Chondrocyte (in vitro differentiated cells): ENCODE measurements around the gene KCNAB1. TPM values are rescaled to one million over a fixed set of nuclear protein-coding genes. Genes with fewer than 3 reads are reported as not detected.

Source experiments
- DNase-seq: peaks from one replicate; pipeline ENCODE4 v3.0.0; 2021; ENCODE audit warnings: mixed read lengths, low spot score
- H3K27ac Mint-ChIP-seq: one replicate; pipeline ENCODE4 v1.8.0; 2021; ENCODE audit warnings: mild to moderate bottlenecking, moderate library complexity, mixed read lengths; ENCODE audit not compliant: unreplicated experiment
- H3K27me3 Mint-ChIP-seq: 2 replicates; pipeline ENCODE4 v1.8.0; 2021; ENCODE audit warnings: low read depth, mixed read lengths
- H3K36me3 Mint-ChIP-seq: 2 replicates; pipeline ENCODE4 v1.8.0; 2021; ENCODE audit warnings: low read depth, mixed read lengths
- H3K4me1 Mint-ChIP-seq: 2 replicates; pipeline ENCODE4 v1.8.0; 2021; ENCODE audit warnings: low read depth, mild to moderate bottlenecking, mixed read lengths
- H3K4me3 Mint-ChIP-seq: one replicate; pipeline ENCODE4 v1.8.0; 2021; ENCODE audit warnings: mild to moderate bottlenecking, moderate library complexity, mixed read lengths; ENCODE audit not compliant: unreplicated experiment
- H3K9me3 Mint-ChIP-seq: 2 replicates; pipeline ENCODE4 v1.8.0; 2021; ENCODE audit warnings: low read depth, mixed read lengths
- total RNA-seq: library from RNA; stranded (reverse); gene quantifications from 3 replicates; pipeline ENCODE4 v1.2.1, GENCODE V29; 2021
- TF ChIP-seq, protein P1 (sequence below): fragments of 200-600 bp; sonication (generic); IDR thresholded peaks from 2 replicates; pipeline ENCODE4 v1.5.0; 2021; ENCODE audit warnings: antibody characterized with exemption, mild to moderate bottlenecking, moderate library complexity

Gene KCNAB1
- total RNA-seq, 1 donor from 2014 or later = 3.4 TPM

- Mint-ChIP-seq H3K27me3 (no peaks in the 10 kb centered on the region), H3K36me3 (no peaks in the 10 kb centered on the region), H3K4me3 (no peak overlapping the region), H3K9me3 (no peaks in the 10 kb centered on the region), H3K27ac (no peak overlapping the region), H3K4me1 (peaks cover 22% of the 10 kb centered on the region)
- no peak for DNase-seq
- TF ChIP-seq, protein P1, sequence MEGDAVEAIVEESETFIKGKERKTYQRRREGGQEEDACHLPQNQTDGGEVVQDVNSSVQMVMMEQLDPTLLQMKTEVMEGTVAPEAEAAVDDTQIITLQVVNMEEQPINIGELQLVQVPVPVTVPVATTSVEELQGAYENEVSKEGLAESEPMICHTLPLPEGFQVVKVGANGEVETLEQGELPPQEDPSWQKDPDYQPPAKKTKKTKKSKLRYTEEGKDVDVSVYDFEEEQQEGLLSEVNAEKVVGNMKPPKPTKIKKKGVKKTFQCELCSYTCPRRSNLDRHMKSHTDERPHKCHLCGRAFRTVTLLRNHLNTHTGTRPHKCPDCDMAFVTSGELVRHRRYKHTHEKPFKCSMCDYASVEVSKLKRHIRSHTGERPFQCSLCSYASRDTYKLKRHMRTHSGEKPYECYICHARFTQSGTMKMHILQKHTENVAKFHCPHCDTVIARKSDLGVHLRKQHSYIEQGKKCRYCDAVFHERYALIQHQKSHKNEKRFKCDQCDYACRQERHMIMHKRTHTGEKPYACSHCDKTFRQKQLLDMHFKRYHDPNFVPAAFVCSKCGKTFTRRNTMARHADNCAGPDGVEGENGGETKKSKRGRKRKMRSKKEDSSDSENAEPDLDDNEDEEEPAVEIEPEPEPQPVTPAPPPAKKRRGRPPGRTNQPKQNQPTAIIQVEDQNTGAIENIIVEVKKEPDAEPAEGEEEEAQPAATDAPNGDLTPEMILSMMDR = no peak
Measured at GRCh38 chr3:156176048-156176447, 55.7 kb downstream of the KCNAB1 start.

GRCh38 chr3:156176629-156177210 lies 56.3 kb downstream of the KCNAB1 start:
- TF ChIP-seq, protein P1 = no peak
- Mint-ChIP-seq H3K27ac (no peak overlapping the region), H3K36me3 (no peaks in the 10 kb centered on the region), H3K9me3 (no peaks in the 10 kb centered on the region), H3K27me3 (no peaks in the 10 kb centered on the region), H3K4me3 (no peak overlapping the region), H3K4me1 (peaks cover 16% of the 10 kb centered on the region)
- no peak for DNase-seq

DNA sequence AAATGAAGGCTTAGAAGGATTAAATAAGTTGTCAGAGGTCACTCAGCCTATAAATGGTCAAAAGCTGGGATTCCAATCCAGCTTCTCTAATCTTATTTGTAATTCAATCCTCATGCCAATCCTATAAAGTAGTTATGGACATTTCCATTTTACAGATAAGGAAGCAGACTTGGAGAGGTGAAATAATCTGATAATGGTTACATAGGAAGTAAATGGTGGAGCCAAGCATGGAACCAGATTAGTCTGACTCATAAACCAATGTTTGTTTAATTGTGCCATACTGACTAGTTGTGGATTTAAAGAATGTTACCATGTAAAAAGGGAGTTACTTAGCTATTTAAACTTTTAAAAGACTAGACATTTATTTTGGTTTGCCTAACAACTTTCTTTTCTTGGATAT lies 59.7 kb downstream of the KCNAB1 start:
- DNase-seq = no peak

GRCh38 chr3:156181509-156181908 lies 61.1 kb downstream of the KCNAB1 start:
- no peaks in the 10 kb centered on the region for H3K9me3 Mint-ChIP-seq
- peaks cover 5% of the 10 kb centered on the region for H3K4me1 Mint-ChIP-seq
- TF ChIP-seq, protein P1 = no peak
- no peak overlapping the region for H3K27ac Mint-ChIP-seq
- peaks cover 2% of the 10 kb centered on the region for H3K36me3 Mint-ChIP-seq
- no peak overlapping the region for H3K4me3 Mint-ChIP-seq
- no peak for DNase-seq
- H3K27me3 Mint-ChIP-seq = no peaks in the 10 kb centered on the region

More for the DNA sequence above, 59.7 kb downstream of the KCNAB1 start:
- Mint-ChIP-seq H3K4me1 (peaks cover 8% of the 10 kb centered on the region), H3K27ac (no peak overlapping the region), H3K36me3 (peaks cover 1% of the 10 kb centered on the region), H3K4me3 (no peak overlapping the region), H3K9me3 (no peaks in the 10 kb centered on the region), H3K27me3 (no peaks in the 10 kb centered on the region)
- TF ChIP-seq, protein P1 = no peak

- Mint-ChIP-seq H3K27me3 (no peaks in the 10 kb centered on the region), H3K27ac (no peak overlapping the region), H3K4me1 (peaks cover 11% of the 10 kb centered on the region), H3K9me3 (no peaks in the 10 kb centered on the region), H3K4me3 (no peak overlapping the region), H3K36me3 (peaks cover 4% of the 10 kb centered on the region)
- no peak for DNase-seq
- TF ChIP-seq, protein P1 = no peak
Measured at GRCh38 chr3:156183396-156183795, 63.0 kb downstream of the KCNAB1 start.
